ENCODE results near the gene MYMX. TPM values are rescaled to one million over a fixed set of nuclear protein-coding genes. Genes with fewer than 3 reads are reported as not detected.

MYMX gene
- total and polyA plus RNA-seq, 12 donors = 0.41 to 2.3 (median 0.88) TPM; not detected in 6

GRCh38 chr6:44201200-44201599 lies 15.5 kb upstream of the MYMX start:
- Histone ChIP-seq H3K27ac (peak overlapping the region in 5 of 10 donors; percentile 67 to 90 (median 82)), H3K4me1 (peaks cover 8 to 29% (median 20%) of the 10 kb centered on the region in 9 donors), H3K27me3 (no peaks in the 10 kb centered on the region), H3K4me3 (no peak overlapping the region), H3K9me3 (no peaks in the 10 kb centered on the region), H3K36me3 (no peaks in the 10 kb centered on the region)
- WGBS, 2 donors = 83 to 85% methylated on average over 3 of the region's 3 CpGs
- ATAC-seq = no peak
- intact Hi-C loops (cut with DNase I) = no loop called here
- TF ChIP-seq CTCF (IDR thresholded peaks at IDR 0.05) = no peak
- no peak for DNase-seq

GRCh38 chr6:44201638-44202303 lies 15.0 kb upstream of the MYMX start:
- DNase-seq = no peak
- 76 to 86% methylated on average over 11 of the region's 11 CpGs for WGBS, 2 donors
- intact Hi-C loops (cut with DNase I) = no loop called here
- Histone ChIP-seq H3K4me3 (no peak overlapping the region), H3K27me3 (no peaks in the 10 kb centered on the region), H3K4me1 (peaks cover 8 to 29% (median 20%) of the 10 kb centered on the region in 9 donors), H3K9me3 (no peaks in the 10 kb centered on the region), H3K36me3 (no peaks in the 10 kb centered on the region), H3K27ac (peak overlapping the region in 9 of 10 donors; percentile 31 to 90 (median 80))
- TF ChIP-seq CTCF (IDR thresholded peaks at IDR 0.05) = no peak
- peak in 4 of 8 donors; percentile 12 to 53 (median 30) for ATAC-seq

- ATAC-seq (peak; percentile 58 to 79 (median 68)), DNase-seq (no peak)
- peak overlapping the region; percentile 43 to 90 (median 76) for H3K27ac ChIP-seq
- no peaks in the 10 kb centered on the region for H3K27me3 ChIP-seq
- no peak overlapping the region for H3K4me3 ChIP-seq
- intact Hi-C loops (cut with DNase I) = no loop called here
- no peaks in the 10 kb centered on the region for H3K9me3 ChIP-seq
- TF ChIP-seq CTCF (IDR thresholded peaks at IDR 0.05) = no peak
- WGBS, 2 donors = 45 to 70% methylated on average over 4 of the region's 4 CpGs
- no peaks in the 10 kb centered on the region for H3K36me3 ChIP-seq
- peaks cover 8 to 29% (median 20%) of the 10 kb centered on the region in 9 donors for H3K4me1 ChIP-seq
These were observed 14.3 kb upstream of the MYMX start for GRCh38 chr6:44202332-44202971.

- H3K9me3 ChIP-seq = no peaks in the 10 kb centered on the region
- peaks cover 8 to 29% (median 20%) of the 10 kb centered on the region in 9 donors for H3K4me1 ChIP-seq
- no peaks in the 10 kb centered on the region for H3K27me3 ChIP-seq
- intact Hi-C loops (cut with DNase I) = no loop called here
- peak overlapping the region; percentile 43 to 90 (median 76) for H3K27ac ChIP-seq
- ATAC-seq = peak in 6 of 8 donors; percentile 16 to 59 (median 18)
- no peak for DNase-seq
- TF ChIP-seq CTCF (IDR thresholded peaks at IDR 0.05) = no peak
- WGBS, 2 donors = 67 to 68% methylated on average over 11 of the region's 11 CpGs
- H3K4me3 ChIP-seq = no peak overlapping the region
- no peaks in the 10 kb centered on the region for H3K36me3 ChIP-seq
These were observed 13.6 kb upstream of the MYMX start for GRCh38 chr6:44202972-44203750.
